H1 (cell line): ENCODE results near the gene SLC16A6. TPM values are rescaled to one million over a fixed set of nuclear protein-coding genes. Genes with fewer than 3 reads are reported as not detected.

Source experiments
- CTCF ChIA-PET: fragments of 300-600 bp; sonication (Branson Sonifier 250); formaldehyde crosslinking; loops from one replicate; lab custom pipeline; 2021; ENCODE audit not compliant: partially characterized antibody; lab: Charles Lee
- POLR2A ChIA-PET: fragments of 300-600 bp; sonication (Branson Sonifier 250); formaldehyde crosslinking; loops from one replicate; lab custom pipeline; 2021; ENCODE audit warnings: inconsistent platforms; ENCODE audit not compliant: partially characterized antibody; lab: Charles Lee
- DNase-seq, 2 experiments: peaks; one replicate each; pipeline versions ENCODE4 v3.0.0 to v3.0.0-alpha.2; 2010 to 2022; ENCODE audit warnings: low spot score in 2 of 2, low read depth in 1 of 2, mixed read lengths in 1 of 2
- FAIRE-seq: peaks from 2 replicates; lab custom pipeline; 2011; peaks lifted over from hg19 to GRCh38; lab: Jason Lieb, UNC
- H2AFZ ChIP-seq: 2 replicates; pipeline ENCODE4 v1.8.1; 2012; ENCODE audit warnings: low read length, inconsistent platforms
- H2AK5ac ChIP-seq: 2 replicates; pipeline ENCODE4 v1.6.1; 2013; ENCODE audit warnings: low read depth, low read length
- H2BK120ac ChIP-seq: replicated peaks from 2 replicates; pipeline ENCODE3; 2013; ENCODE audit warnings: low read depth, low read length, inconsistent platforms
- H2BK12ac ChIP-seq: 2 replicates; pipeline ENCODE4 v1.6.1; 2013; ENCODE audit warnings: low read depth, low read length
- H2BK15ac ChIP-seq: 2 replicates; pipeline ENCODE4 v1.6.1; 2013; ENCODE audit warnings: low read length
- H2BK20ac ChIP-seq: 2 replicates; pipeline ENCODE4 v1.6.1; 2013; ENCODE audit warnings: low read length
- H2BK5ac ChIP-seq: 2 replicates; pipeline ENCODE4 v1.6.1; 2013; ENCODE audit warnings: low read depth, low read length
- H3K14ac ChIP-seq: 2 replicates; pipeline ENCODE4 v1.6.1; 2013; ENCODE audit warnings: inconsistent platforms; ENCODE audit not compliant: insufficient read length
- H3K18ac ChIP-seq: 2 replicates; pipeline ENCODE4 v1.6.1; 2013; ENCODE audit warnings: low read length; ENCODE audit errors: extremely low read depth
- H3K23ac ChIP-seq: 2 replicates; pipeline ENCODE4 v1.6.1; 2013; ENCODE audit warnings: inconsistent platforms; ENCODE audit not compliant: insufficient read length
- H3K23me2 ChIP-seq: 2 replicates; pipeline ENCODE4 v1.6.1; 2013; ENCODE audit warnings: low read depth, low read length
- H3K27ac ChIP-seq: 2 replicates; pipeline ENCODE4 v1.6.1; 2011; ENCODE audit warnings: low read depth, low read length, inconsistent platforms
- H3K27me3 ChIP-seq, 4 experiments: replicated peaks in 1 of 4; 1 replicate in 1 of 4; 2 replicates in 3 of 4; pipeline versions ENCODE4 v1.6.1 to v1.8.1; 2011 to 2013; ENCODE audit warnings: low read length in 3 of 4, mild to moderate bottlenecking in 3 of 4, inconsistent platforms in 2 of 4, mixed read lengths in 2 of 4, moderate library complexity in 1 of 4; ENCODE audit not compliant: control insufficient read depth in 3 of 4, insufficient read depth in 3 of 4; ENCODE audit errors: extremely low read depth in 1 of 4
- H3K36me3 ChIP-seq, 4 experiments: 2 replicates each; pipeline versions ENCODE4 v1.6.1 to v1.8.1; 2011 to 2013; ENCODE audit warnings: mild to moderate bottlenecking in 4 of 4, low read length in 3 of 4, moderate library complexity in 2 of 4, control low read depth in 1 of 4, inconsistent platforms in 1 of 4; ENCODE audit not compliant: insufficient read depth in 4 of 4, control insufficient read depth in 2 of 4
- H3K4ac ChIP-seq: replicated peaks from 2 replicates; pipeline ENCODE3; 2013; ENCODE audit warnings: low read length, low read depth, mixed read lengths, inconsistent platforms; ENCODE audit not compliant: insufficient read length
- H3K4me1 ChIP-seq, 4 experiments: replicated peaks in 1 of 4; 1 replicate in 1 of 4; 2 replicates in 3 of 4; pipeline versions ENCODE4 v1.6.1 to v1.8.1; 2011 to 2013; ENCODE audit warnings: low read length in 3 of 4, inconsistent platforms in 2 of 4, mixed read lengths in 1 of 4; ENCODE audit not compliant: insufficient read depth in 4 of 4, control insufficient read depth in 3 of 4
- H3K4me2 ChIP-seq, 2 experiments: 2 replicates each; pipeline versions ENCODE4 v1.6.1 to v1.8.1; 2011 to 2013; ENCODE audit warnings: low read depth in 2 of 2, low read length in 2 of 2, control low read depth in 1 of 2, inconsistent platforms in 1 of 2, mild to moderate bottlenecking in 1 of 2; ENCODE audit not compliant: insufficient read depth in 1 of 2
- H3K4me3 ChIP-seq, 4 experiments: fragments of 200-600, 300-600 bp in 1 of 4; sonication (generic), shearing (Covaris generic), sonication (Bioruptor Twin) in 1 of 4; 2 replicates each; pipeline versions ENCODE4 v1.5.1 to v1.8.1; 2011 to 2016; ENCODE audit warnings: low read length in 4 of 4, low read depth in 3 of 4, control low read depth in 2 of 4, inconsistent platforms in 2 of 4, mild to moderate bottlenecking in 2 of 4, mixed read lengths in 1 of 4, moderate library complexity in 1 of 4; ENCODE audit not compliant: insufficient read depth in 2 of 4; ENCODE audit errors: extremely low read depth in 1 of 4
- H3K56ac ChIP-seq: replicated peaks from 2 replicates; pipeline ENCODE3; 2013; ENCODE audit warnings: low read depth, mild to moderate bottlenecking, mixed read lengths, low read length, inconsistent platforms; ENCODE audit not compliant: insufficient read length
- H3K79me1 ChIP-seq: 2 replicates; pipeline ENCODE4 v1.6.1; 2013; ENCODE audit warnings: low read depth, low read length, control low read depth
- H3K79me2 ChIP-seq, 2 experiments: 2 replicates each; pipeline versions ENCODE4 v1.6.1 to v1.8.1; 2012 to 2013; ENCODE audit warnings: low read length in 2 of 2, mild to moderate bottlenecking in 2 of 2, inconsistent platforms in 1 of 2; ENCODE audit not compliant: insufficient read depth in 2 of 2, control insufficient read depth in 1 of 2
- H3K9ac ChIP-seq, 4 experiments: replicated peaks in 1 of 4; 1 replicate in 1 of 4; 2 replicates in 3 of 4; pipeline versions ENCODE4 v1.6.1 to v1.8.1; 2011 to 2013; ENCODE audit warnings: low read depth in 3 of 4, low read length in 3 of 4, control low read depth in 2 of 4, mild to moderate bottlenecking in 2 of 4, moderate library complexity in 2 of 4, inconsistent platforms in 1 of 4; ENCODE audit errors: extremely low read depth in 1 of 4
- H3K9me3 ChIP-seq, 2 experiments: 2 replicates each; pipeline versions ENCODE4 v1.6.1 to v1.8.1; 2012 to 2013; ENCODE audit warnings: mild to moderate bottlenecking in 2 of 2, moderate library complexity in 2 of 2, control low read depth in 1 of 2, inconsistent platforms in 1 of 2, low read depth in 1 of 2, low read length in 1 of 2, mixed read lengths in 1 of 2; ENCODE audit not compliant: insufficient read depth in 2 of 2
- H4K20me1 ChIP-seq, 2 experiments: replicated peaks in 1 of 2; 2 replicates each; pipeline versions ENCODE3 to v1.8.1; 2011 to 2013; ENCODE audit warnings: inconsistent platforms in 2 of 2, low read length in 2 of 2, mild to moderate bottlenecking in 1 of 2; ENCODE audit not compliant: insufficient read depth in 2 of 2, control insufficient read depth in 1 of 2
- H4K5ac ChIP-seq: 2 replicates; pipeline ENCODE4 v1.6.1; 2013; ENCODE audit warnings: low read length, low read depth, mixed read lengths, inconsistent platforms; ENCODE audit not compliant: insufficient read length
- H4K8ac ChIP-seq: 2 replicates; pipeline ENCODE4 v1.8.0; 2013; ENCODE audit warnings: mild to moderate bottlenecking, moderate library complexity, low read length, inconsistent platforms; ENCODE audit not compliant: insufficient read depth; ENCODE audit errors: extremely low read depth
- H4K91ac ChIP-seq: replicated peaks from 2 replicates; pipeline ENCODE3; 2013; ENCODE audit warnings: low read length, mixed read lengths, inconsistent platforms; ENCODE audit not compliant: insufficient read length
- RXRA ChIP-seq: IDR thresholded peaks from 2 replicates; pipeline ENCODE4 v1.6.1; 2011; ENCODE audit warnings: low read depth, mild to moderate bottlenecking, low read length, moderate library complexity; ENCODE audit not compliant: insufficient read depth
- SP4 ChIP-seq: IDR thresholded peaks from 2 replicates; pipeline ENCODE4 v1.6.1; 2012; ENCODE audit warnings: low read length, inconsistent platforms
- WGBS, 2 experiments: shearing (Covaris generic) in 1 of 2; methylation state at CpG; one replicate each; pipeline versions ENCODE4 v1.1.6 to v1.1.7; 2013 to 2015; ENCODE audit warnings: low lambda C conversion rate in 2 of 2, mixed read lengths in 2 of 2, inconsistent platforms in 1 of 2, low coverage in 1 of 2, missing lambda C conversion rate in 1 of 2; ENCODE audit not compliant: insufficient replicate concordance in 2 of 2, insufficient coverage in 1 of 2, insufficient read length in 1 of 2; ENCODE audit errors: extremely low coverage in 1 of 2, missing lambda C conversion rate in 1 of 2; 5-methylcytosine and 5-hydroxymethylcytosine counted together
- polyA plus RNA-seq, 7 experiments: library from polyadenylated mRNA; depleted of rRNA in 3 of 7; stranded (reverse) in 5 of 7; unstranded in 2 of 7; fragments of >200 nt in 5 of 7; fragments of 200-250 nt in 2 of 7; gene quantifications; 1 replicate in 5 of 7; 2 replicates in 1 of 7; 4 replicates in 1 of 7; pipeline versions ENCODE4 v1.2.1 to v1.2.3, GENCODE V29; 2011 to 2013; ENCODE audit warnings: missing spikeins in 2 of 7, mixed read lengths in 2 of 7
- total RNA-seq: library from RNA; stranded (reverse); fragmentation: NEBNext Ultra II Directional; extraction: Animal tissue kit (Norgen Biotek cat#: 25700); gene quantifications from 2 replicates; pipeline ENCODE4 v1.2.1, GENCODE V29; 2021

Gene SLC16A6
- total and polyA plus RNA-seq, 2 of the 8 experiments (the other 6 are each of a cell fraction or from before 2014, with no cell fraction given) = 0.17 to 0.22 TPM

DNA sequence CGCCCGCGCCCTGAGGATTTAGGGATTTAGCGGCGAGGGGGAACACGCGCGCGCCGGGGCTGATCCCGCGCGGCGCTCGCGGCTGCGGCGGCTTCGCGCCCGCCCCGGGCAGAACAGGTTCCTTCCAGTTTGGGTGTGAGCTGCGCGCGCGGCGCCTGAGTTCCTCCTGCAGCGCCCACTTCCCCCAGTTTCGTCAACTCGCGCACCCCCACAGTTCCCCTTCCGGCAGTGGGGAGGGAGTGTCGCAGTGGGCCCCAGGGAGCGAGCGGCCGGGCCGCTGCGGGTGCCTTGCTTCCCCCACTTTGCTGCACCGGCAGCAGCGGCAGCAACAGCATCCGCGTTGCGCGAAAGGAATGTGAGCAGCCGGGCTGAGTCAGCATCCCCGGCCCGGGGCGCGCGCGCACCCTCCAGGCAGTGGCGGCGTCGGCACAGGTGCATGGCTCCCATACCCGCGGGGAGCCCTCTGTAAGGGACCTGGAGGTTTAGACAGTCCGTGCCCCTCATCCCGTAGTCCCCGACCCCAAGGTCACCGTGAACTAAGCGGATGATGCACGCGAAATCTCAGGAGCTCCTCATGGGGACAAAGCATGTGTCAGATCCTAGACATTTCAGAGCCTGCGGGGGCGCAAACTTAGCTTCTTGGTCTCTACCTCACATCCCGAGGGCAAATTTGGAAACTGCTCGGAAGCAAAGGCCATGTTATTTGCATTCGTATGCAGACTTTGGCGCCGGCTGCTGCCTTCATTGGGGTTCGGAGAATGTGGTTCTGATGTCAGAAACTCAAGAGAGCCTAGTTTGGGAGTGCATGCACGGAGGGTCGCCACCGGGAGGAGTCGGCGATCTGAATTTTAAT is 1.1 kb upstream of the SLC16A6 start:
- Histone ChIP-seq H3K23me2 (peaks cover 22% of the 10 kb centered on the region), H4K5ac (no peak overlapping the region), H3K9me3 (no peaks in the 10 kb centered on the region), H3K27me3 (peaks cover 8 to 25% (median 24%) of the 10 kb centered on the region in 4 experiments), H3K18ac (peak overlapping the region; percentile 86), H3K9ac (peak overlapping the region; percentile 75 to 90 (median 76)), H4K91ac (peak overlapping the region; percentile 89), H2AFZ (no peak overlapping the region), H3K23ac (no peak overlapping the region), H3K14ac (no peak overlapping the region), H3K4me3 (peak overlapping the region; percentile 41 to 67 (median 56)), H2BK20ac (no peak overlapping the region), H4K8ac (peak overlapping the region; percentile 96), H2AK5ac (no peak overlapping the region), H2BK5ac (0 out of 2 replicates have a peak overlapping the region, but pooled peaks have one; percentile 44), H3K79me1 (no peaks in the 10 kb centered on the region), H2BK15ac (peak overlapping the region; percentile 92; the same call in 1 of the 2 replicates), H3K27ac (0 out of 2 replicates have a peak overlapping the region, but pooled peaks have one; percentile 44), H2BK12ac (peak overlapping the region; percentile 77; the same call in 1 of the 2 replicates), H3K4ac (no peak overlapping the region), H4K20me1 (peaks cover 0 to 3% of the 10 kb centered on the region in 2 experiments), H3K79me2 (no peaks in the 10 kb centered on the region), H3K4me2 (peak overlapping the region; percentile 68 to 86), H3K36me3 (no peaks in the 10 kb centered on the region), H3K56ac (no peak overlapping the region), H2BK120ac (no peak overlapping the region), H3K4me1 (peaks cover 18 to 39% (median 29%) of the 10 kb centered on the region in 4 experiments)
- CTCF ChIA-PET = interaction anchor here (0.6 to 2.1 kb wide), 14 partner anchors 11 to 173 kb away, joined by 3 to 8 read pairs (median 4); no protein-coding TSS in a partner anchor
- 0% methylated on average over 59 of the region's 76 CpGs; no CpG with 5 or more reads in 1 of the 2 experiments for WGBS, 2 experiments
- peak in 1 of 2 experiments; percentile 85 for DNase-seq
- POLR2A ChIA-PET = interaction anchor here (0.6 to 3.6 kb wide), 17 partner anchors 11 to 273 kb away, joined by 3 to 18 read pairs (median 4); partner anchors contain the start of genes AMZ2, PRKAR1A and WIPI1
- FAIRE-seq = no peak
- TF ChIP-seq SP4 (no peak), RXRA (no peak)
